Measurements from ENCODE around the gene ZNF280B. TPM values are rescaled to one million over a fixed set of nuclear protein-coding genes. Genes with fewer than 3 reads are reported as not detected.

ZNF280B gene
- total RNA-seq, 1 experiment from 2014 or later = 7.7 TPM

- intact Hi-C loops (cut with micrococcal nuclease; ENCODE audit: unreplicated experiment) = loop anchor here (5.0 kb wide), 1 partner anchor 490 kb away; no protein-coding TSS in a partner anchor
- POLR2A ChIA-PET (ENCODE audit: low non-redundant PET) = interaction anchor here (0.7 kb wide), 1 partner anchor 14 kb away, joined by 4 read pairs; no protein-coding TSS in a partner anchor
- no peak for DNase-seq (ENCODE audit: low spot score)
These were observed 41.4 kb downstream of the ZNF280B start for GRCh38 chr22:22467112-22467511.

GRCh38 chr22:22465782-22466181 lies 42.8 kb downstream of the ZNF280B start:
- intact Hi-C loops (cut with micrococcal nuclease; ENCODE audit: unreplicated experiment) = loop anchor here (5.0 kb wide), 1 partner anchor 492 kb away; no protein-coding TSS in a partner anchor
- no peaks in the 10 kb centered on the region for H3K36me3 ChIP-seq (ENCODE audit: insufficient read depth, low read length, poor library complexity, severe bottlenecking)
- H3K4me1 ChIP-seq (ENCODE audit: insufficient read depth, low read length, poor library complexity, severe bottlenecking) = no peaks in the 10 kb centered on the region
- no TSS peak for BruUV-seq (replicated peaks)
- ChIA-PET CTCF (no interaction called here), POLR2A (ENCODE audit: low non-redundant PET) (no interaction called here)
- no peak for DNase-seq (ENCODE audit: low spot score)
- TF ChIP-seq EZH2 (IDR thresholded peaks at IDR 0.05; ENCODE audit: borderline replicate concordance, low read depth, low read length, poor library complexity, severe bottlenecking) (no peak), CTCF (conservative IDR thresholded peaks at IDR 0.05; ENCODE audit: low read depth, low read length) (no peak)
- H3K4me3 ChIP-seq (ENCODE audit: low read depth, low read length, poor library complexity, severe bottlenecking) = no peak overlapping the region
- H3K27me3 ChIP-seq (replicated peaks; ENCODE audit: insufficient read depth, low read depth, low read length, poor library complexity) = no peaks in the 10 kb centered on the region
- H3K27ac ChIP-seq (ENCODE audit: low read depth, low read length, poor library complexity, severe bottlenecking) = no peak overlapping the region
- H3K9me3 ChIP-seq (ENCODE audit: low read depth, low read length, poor library complexity, severe bottlenecking) = no peaks in the 10 kb centered on the region

More at GRCh38 chr22:22467112-22467511, 41.4 kb downstream of the ZNF280B start:
- BruUV-seq (replicated peaks) = no TSS peak
- Histone ChIP-seq H3K27ac (ENCODE audit: low read depth, low read length, poor library complexity, severe bottlenecking) (no peak overlapping the region), H3K4me3 (ENCODE audit: low read depth, low read length, poor library complexity, severe bottlenecking) (no peak overlapping the region), H3K9me3 (ENCODE audit: low read depth, low read length, poor library complexity, severe bottlenecking) (no peaks in the 10 kb centered on the region), H3K27me3 (replicated peaks; ENCODE audit: insufficient read depth, low read depth, low read length, poor library complexity) (no peaks in the 10 kb centered on the region), H3K4me1 (ENCODE audit: insufficient read depth, low read length, poor library complexity, severe bottlenecking) (no peaks in the 10 kb centered on the region), H3K36me3 (ENCODE audit: insufficient read depth, low read length, poor library complexity, severe bottlenecking) (no peaks in the 10 kb centered on the region)
- TF ChIP-seq CTCF (conservative IDR thresholded peaks at IDR 0.05; ENCODE audit: low read depth, low read length) = no peak
- TF ChIP-seq EZH2 (IDR thresholded peaks at IDR 0.05; ENCODE audit: borderline replicate concordance, low read depth, low read length, poor library complexity, severe bottlenecking) = no peak
- CTCF ChIA-PET = no interaction called here

GRCh38 chr22:22465094-22465602 lies 43.4 kb downstream of the ZNF280B start:
- no peaks in the 10 kb centered on the region for H3K27me3 ChIP-seq (replicated peaks; ENCODE audit: insufficient read depth, low read depth, low read length, poor library complexity)
- no peak overlapping the region for H3K4me3 ChIP-seq (ENCODE audit: low read depth, low read length, poor library complexity, severe bottlenecking)
- H3K27ac ChIP-seq (ENCODE audit: low read depth, low read length, poor library complexity, severe bottlenecking) = no peak overlapping the region
- BruUV-seq (replicated peaks) = no TSS peak
- no peaks in the 10 kb centered on the region for H3K36me3 ChIP-seq (ENCODE audit: insufficient read depth, low read length, poor library complexity, severe bottlenecking)
- ChIA-PET CTCF (no interaction called here), POLR2A (ENCODE audit: low non-redundant PET) (no interaction called here)
- intact Hi-C loops (cut with micrococcal nuclease; ENCODE audit: unreplicated experiment) = loop anchor here (5.0 kb wide), 1 partner anchor 492 kb away; no protein-coding TSS in a partner anchor
- DNase-seq (ENCODE audit: low spot score) = no peak
- H3K4me1 ChIP-seq (ENCODE audit: insufficient read depth, low read length, poor library complexity, severe bottlenecking) = no peaks in the 10 kb centered on the region
- H3K9me3 ChIP-seq (ENCODE audit: low read depth, low read length, poor library complexity, severe bottlenecking) = no peaks in the 10 kb centered on the region
- TF ChIP-seq CTCF (conservative IDR thresholded peaks at IDR 0.05; ENCODE audit: low read depth, low read length) = no peak
- TF ChIP-seq EZH2 (IDR thresholded peaks at IDR 0.05; ENCODE audit: borderline replicate concordance, low read depth, low read length, poor library complexity, severe bottlenecking) = no peak

Measured in A673 (cell line).